PFSK-1 (cell line): ENCODE results near the gene TTC16.

ENCODE experiments used
- POLR2AphosphoS5 ChIP-seq: IDR thresholded peaks from 2 replicates; pipeline ENCODE4 v1.6.1; 2012; ENCODE audit warnings: low read depth, mild to moderate bottlenecking, control low read depth, low read length, moderate library complexity
- SIN3A ChIP-seq: IDR thresholded peaks from 2 replicates; pipeline ENCODE4 v1.6.1; 2012; ENCODE audit warnings: mild to moderate bottlenecking, low read length, moderate library complexity, borderline replicate concordance; ENCODE audit not compliant: insufficient read depth
- TAF1 ChIP-seq: IDR thresholded peaks from 2 replicates; pipeline ENCODE4 v1.6.1; 2012; ENCODE audit warnings: low read length, control low read depth, borderline replicate concordance; ENCODE audit not compliant: insufficient read depth

DNA sequence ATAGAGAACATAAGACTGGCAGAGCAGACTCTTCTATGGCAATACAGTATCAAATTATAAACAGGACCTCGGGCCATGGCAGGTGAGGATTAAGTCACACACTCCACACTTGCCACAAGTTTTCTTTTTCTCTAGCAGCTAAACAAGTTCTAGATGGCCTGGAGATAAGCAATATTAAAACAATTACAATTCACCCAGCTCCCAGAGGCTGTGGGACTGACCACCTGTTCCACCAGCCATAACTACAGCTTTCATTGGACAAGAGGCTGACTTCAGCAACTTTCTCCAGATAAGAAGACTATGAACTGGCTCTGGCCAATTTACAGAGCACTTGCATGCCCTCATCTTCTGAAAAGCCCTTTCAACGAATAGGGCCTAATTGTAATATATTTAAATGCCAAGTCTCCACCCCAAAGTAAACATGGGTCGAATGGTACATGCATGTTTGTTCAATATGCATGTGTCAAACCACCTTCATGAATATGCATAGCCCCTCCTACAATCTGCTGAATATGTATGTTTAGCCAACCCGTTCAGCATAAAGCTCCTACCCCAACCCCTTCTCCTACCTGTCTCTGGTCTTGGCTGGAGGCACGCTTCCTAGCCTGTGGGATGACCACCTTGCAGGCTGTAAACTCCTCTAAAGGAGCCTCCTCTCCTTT lies 15.2 kb upstream of the TTC16 start:
- TF ChIP-seq SIN3A (no peak), POLR2AphosphoS5 (no peak), TAF1 (no peak)
